ENCODE measurements around the gene S100A8.

GRCh38 chr1:153431002-153431401 lies 40.1 kb upstream of the S100A8 start:
- TF ChIP-seq, protein P1, sequence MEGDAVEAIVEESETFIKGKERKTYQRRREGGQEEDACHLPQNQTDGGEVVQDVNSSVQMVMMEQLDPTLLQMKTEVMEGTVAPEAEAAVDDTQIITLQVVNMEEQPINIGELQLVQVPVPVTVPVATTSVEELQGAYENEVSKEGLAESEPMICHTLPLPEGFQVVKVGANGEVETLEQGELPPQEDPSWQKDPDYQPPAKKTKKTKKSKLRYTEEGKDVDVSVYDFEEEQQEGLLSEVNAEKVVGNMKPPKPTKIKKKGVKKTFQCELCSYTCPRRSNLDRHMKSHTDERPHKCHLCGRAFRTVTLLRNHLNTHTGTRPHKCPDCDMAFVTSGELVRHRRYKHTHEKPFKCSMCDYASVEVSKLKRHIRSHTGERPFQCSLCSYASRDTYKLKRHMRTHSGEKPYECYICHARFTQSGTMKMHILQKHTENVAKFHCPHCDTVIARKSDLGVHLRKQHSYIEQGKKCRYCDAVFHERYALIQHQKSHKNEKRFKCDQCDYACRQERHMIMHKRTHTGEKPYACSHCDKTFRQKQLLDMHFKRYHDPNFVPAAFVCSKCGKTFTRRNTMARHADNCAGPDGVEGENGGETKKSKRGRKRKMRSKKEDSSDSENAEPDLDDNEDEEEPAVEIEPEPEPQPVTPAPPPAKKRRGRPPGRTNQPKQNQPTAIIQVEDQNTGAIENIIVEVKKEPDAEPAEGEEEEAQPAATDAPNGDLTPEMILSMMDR (IDR thresholded peaks at IDR 0.05): no peak
- TF ChIP-seq POLR2A (IDR thresholded peaks at IDR 0.05): no peak

Data from body of pancreas (tissue), 4 donors.